ENCODE measurements around the gene DAPP1. TPM values are rescaled to one million over a fixed set of nuclear protein-coding genes. Genes with fewer than 3 reads are reported as not detected.
"Not testable (repeated sequence)": the region's sequence is repeated elsewhere in the genome, so short reads cannot be mapped to it uniquely, and the experiment has no call there.

Gene DAPP1
- polyA plus RNA-seq, 3 donors, result 0.85 to 1.8 (median 1.2) TPM

DNA sequence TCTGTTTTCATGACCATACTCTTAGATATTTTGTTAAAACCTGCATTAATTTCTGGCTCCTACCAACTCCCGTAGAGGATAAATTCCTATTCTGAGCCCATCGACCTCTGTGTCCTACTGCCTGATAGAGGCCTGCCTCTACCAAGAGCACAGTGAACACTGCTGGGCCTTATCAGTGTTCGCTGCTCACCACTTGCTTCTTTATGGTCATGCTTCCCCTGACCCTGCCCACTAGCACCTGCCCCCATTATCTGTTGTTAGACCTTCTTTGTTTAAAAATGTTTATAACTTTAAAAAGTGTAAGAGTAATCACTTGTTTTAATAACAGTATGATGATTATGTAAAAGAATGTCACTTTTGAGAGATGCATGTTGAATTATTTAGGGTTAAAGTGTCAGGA is 6.1 kb downstream of the DAPP1 start:
- no peak for DNase-seq (ENCODE audit: low read depth in 3 of 3, low spot score in 2 of 3)

- no peak for DNase-seq (ENCODE audit: low read depth in 3 of 3, low spot score in 2 of 3)
Measured at GRCh38 chr4:99824070-99824599, 7.5 kb downstream of the DAPP1 start.

DNA sequence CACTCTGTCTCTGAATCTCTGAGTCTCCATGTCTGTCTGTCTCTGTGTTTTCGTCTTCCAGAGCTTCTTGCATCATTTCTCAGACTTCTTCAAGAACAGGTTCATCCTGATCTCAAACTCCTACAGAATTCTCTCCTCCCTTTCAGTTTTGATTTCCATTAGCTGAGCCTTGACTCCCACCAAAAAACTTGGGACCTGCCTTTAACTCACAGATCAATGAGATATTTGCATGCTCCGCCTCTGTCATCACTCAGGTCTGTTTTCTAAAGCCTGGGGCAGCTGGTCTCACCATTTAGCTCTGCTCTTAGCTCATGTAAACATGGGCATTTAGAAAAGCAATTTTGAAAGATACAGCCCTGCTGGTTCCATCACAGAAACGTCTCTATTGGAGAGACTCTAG is 8.6 kb downstream of the DAPP1 start:
- DNase-seq (ENCODE audit: low read depth in 3 of 3, low spot score in 2 of 3), result no peak

- no peak for DNase-seq (ENCODE audit: low read depth in 3 of 3, low spot score in 2 of 3)
Measured at GRCh38 chr4:99826016-99826415, 9.4 kb downstream of the DAPP1 start.

GRCh38 chr4:99827454-99827853 is 10.8 kb downstream of the DAPP1 start:
- no peak for DNase-seq (ENCODE audit: low read depth in 3 of 3, low spot score in 2 of 3)

- no peak for DNase-seq (ENCODE audit: low read depth in 3 of 3, low spot score in 2 of 3)
Measured at GRCh38 chr4:99827857-99828256, 11.2 kb downstream of the DAPP1 start.

DNA sequence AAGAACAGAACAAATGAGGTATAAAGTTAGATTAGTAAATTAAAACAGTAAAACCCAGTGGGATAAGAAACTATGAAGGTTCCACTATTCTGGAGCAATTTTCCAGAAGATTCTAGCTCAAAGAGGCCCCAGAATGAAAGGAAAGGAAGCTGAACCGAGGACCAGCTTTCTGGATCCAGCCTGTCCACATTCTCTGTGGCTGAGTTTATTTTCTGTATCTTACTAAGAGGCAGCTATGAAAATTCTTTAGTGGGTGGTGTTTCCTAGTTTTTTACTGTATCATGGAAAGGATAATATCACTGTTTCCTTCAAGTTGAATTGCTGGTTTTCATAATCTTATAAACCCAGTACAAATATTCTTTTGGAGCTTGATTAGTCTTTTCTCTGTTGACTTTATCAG is 11.8 kb downstream of the DAPP1 start:
- no peak for DNase-seq (ENCODE audit: low read depth in 3 of 3, low spot score in 2 of 3)

GRCh38 chr4:99830051-99830450 is 13.4 kb downstream of the DAPP1 start:
- DNase-seq (ENCODE audit: low read depth in 3 of 3, low spot score in 2 of 3), result not testable (repeated sequence)

- DNase-seq (ENCODE audit: low read depth in 3 of 3, low spot score in 2 of 3), result no peak
Measured at GRCh38 chr4:99832321-99832720, 15.7 kb downstream of the DAPP1 start.

DNA sequence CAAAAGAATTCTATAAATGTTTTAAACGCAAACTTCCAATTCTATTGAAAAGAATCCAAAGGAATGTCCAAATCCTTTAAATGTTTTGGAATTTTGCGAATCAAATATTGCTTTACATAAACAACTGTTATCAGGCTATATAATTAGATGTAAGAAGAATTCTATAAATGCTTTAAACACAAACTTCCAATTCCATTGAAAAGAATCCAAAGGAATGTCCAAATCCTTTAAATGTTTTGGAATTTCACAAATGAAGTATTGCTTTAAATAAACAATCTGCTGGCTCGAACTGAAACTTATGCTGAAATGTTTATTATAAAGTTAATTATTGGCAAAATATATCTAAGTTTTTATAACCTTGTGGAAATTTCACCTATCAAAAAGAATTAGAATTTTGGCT is 16.1 kb downstream of the DAPP1 start:
- no peak for DNase-seq (ENCODE audit: low read depth in 3 of 3, low spot score in 2 of 3)

- DNase-seq (ENCODE audit: low read depth in 3 of 3, low spot score in 2 of 3), result no peak
Measured at GRCh38 chr4:99833756-99834155, 17.1 kb downstream of the DAPP1 start.

DNA sequence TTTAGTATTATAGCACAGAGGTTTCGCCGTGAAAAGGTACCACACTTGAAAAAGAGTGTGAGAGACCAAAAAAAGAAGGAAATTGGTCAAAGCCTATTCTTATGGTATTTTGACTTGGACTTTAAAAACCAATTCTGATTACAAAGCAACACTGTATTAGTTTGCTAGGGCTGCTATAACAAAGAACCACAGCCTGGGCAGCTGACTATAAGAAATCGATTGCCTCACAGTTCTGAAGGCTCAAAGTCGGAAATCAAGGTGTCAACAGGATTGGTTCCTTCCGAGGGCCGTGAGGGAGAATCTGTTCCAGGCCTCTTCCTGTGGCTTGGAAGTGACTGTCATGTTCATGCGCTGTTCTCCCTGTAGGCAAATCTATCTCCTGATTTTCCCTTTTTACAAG is 17.9 kb downstream of the DAPP1 start:
- DNase-seq (ENCODE audit: low read depth in 3 of 3, low spot score in 2 of 3), result no peak

DNA sequence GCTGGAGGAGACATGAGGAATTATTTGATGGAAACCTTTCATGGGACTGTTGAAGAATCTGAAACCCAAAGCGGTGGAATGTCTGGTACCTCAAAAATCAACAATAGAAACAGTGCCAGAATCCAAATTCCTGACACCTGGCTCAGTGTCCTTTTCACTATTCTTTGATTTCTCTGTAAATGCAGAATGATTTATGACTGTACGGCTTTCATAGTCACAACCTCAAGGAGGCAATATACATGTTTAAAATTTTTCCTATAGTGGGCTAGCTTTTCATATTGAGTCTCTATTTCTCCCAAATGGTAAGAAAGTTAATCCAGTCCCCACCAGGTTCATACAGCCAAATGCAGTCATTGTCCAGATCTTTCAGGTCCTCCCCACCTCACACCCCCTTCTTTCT is 19.3 kb downstream of the DAPP1 start:
- no peak for DNase-seq (ENCODE audit: low read depth in 3 of 3, low spot score in 2 of 3)

GRCh38 chr4:99838927-99839326 is 22.3 kb downstream of the DAPP1 start:
- no peak for DNase-seq (ENCODE audit: low read depth in 3 of 3, low spot score in 2 of 3)

- DNase-seq (ENCODE audit: low read depth in 3 of 3, low spot score in 2 of 3), result no peak
Measured at GRCh38 chr4:99841129-99841528, 24.5 kb downstream of the DAPP1 start.

- DNase-seq (ENCODE audit: low read depth in 3 of 3, low spot score in 2 of 3), result no peak
Measured at GRCh38 chr4:99843413-99843812, 26.8 kb downstream of the DAPP1 start.

- no peak for DNase-seq (ENCODE audit: low read depth in 3 of 3, low spot score in 2 of 3)
Measured at GRCh38 chr4:99844048-99844447, 27.4 kb downstream of the DAPP1 start.

- DNase-seq (ENCODE audit: low read depth in 3 of 3, low spot score in 2 of 3), result no peak
Measured at GRCh38 chr4:99845179-99845578, 28.6 kb downstream of the DAPP1 start.

GRCh38 chr4:99845708-99846469 is 29.3 kb downstream of the DAPP1 start:
- no peak for DNase-seq (ENCODE audit: low read depth in 3 of 3, low spot score in 2 of 3)

DNA sequence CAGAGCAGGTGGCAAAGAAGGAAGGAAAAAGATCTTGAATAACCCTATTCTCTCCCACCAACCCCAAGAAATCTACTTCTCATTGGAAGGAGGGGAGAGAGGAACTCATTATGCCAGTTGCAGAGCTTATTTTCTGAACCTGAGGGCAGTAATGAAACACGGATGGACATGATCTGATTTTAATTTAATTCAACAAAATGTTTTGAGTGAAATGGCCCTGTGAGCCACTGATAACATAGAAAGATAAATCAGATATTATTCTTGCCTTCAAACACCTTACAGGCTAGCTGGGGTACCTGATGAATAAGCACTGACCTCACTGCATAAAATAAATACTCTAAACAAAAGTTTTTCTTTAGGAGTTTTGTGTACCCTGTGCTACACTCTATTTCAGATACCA is 30.3 kb downstream of the DAPP1 start:
- no peak for DNase-seq (ENCODE audit: low read depth in 3 of 3, low spot score in 2 of 3)

DNA sequence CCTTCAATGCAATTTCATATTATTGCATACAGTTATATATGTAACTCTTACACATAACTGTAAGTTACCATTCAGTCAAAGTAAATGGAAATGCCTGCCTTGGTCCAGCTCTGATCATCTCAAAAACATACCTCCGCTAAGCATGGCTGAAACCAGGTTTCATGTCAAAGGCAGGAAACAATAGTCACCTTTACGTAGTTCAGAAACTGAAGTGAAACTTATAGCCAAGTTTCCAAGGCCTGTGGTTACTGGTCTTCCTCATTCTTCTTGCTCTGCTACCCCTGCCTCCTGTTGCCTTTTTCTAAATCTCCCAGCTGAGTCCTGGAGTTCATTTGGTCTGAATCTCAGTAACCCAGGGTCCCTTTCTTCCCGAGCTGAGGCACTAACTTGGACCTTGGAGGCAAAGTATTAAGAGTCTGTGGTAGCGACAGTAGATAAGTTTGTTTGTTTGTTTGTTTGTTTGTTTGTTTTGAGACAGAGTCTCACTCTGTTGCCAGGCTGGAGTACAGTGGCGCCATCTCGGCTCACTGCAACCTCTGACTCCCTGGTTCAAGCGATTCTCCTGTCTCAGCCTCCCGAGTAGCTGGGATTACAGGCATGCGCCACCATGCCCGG is 30.8 kb downstream of the DAPP1 start:
- DNase-seq (ENCODE audit: low read depth in 3 of 3, low spot score in 2 of 3), result no peak

- DNase-seq (ENCODE audit: low read depth in 3 of 3, low spot score in 2 of 3), result no peak
Measured at GRCh38 chr4:99848591-99849001, 32.0 kb downstream of the DAPP1 start.
